ENCODE data around the gene EWSR1.
A peak's percentile ranks its signal among the peaks of the same experiment; 100 is the strongest.
"Not testable (repeated sequence)": the region's sequence is repeated elsewhere in the genome, so short reads cannot be mapped to it uniquely, and the experiment has no call there.

EWSR1 gene

GRCh38 chr22:29267858-29268510, at the start of gene EWSR1, which contains the start of gene RHBDD3:
TSS of gene EWSR1 (plus strand) at chr22:29268268. CDS start at chr22:29268337, 69 bp downstream.
TSS of gene RHBDD3 (minus strand) at chr22:29267981. CDS start at chr22:29265626, 2,355 bp downstream.
- Histone ChIP-seq H3K9me3 (ENCODE audit: control insufficient read depth, low read length) (no peaks in the 10 kb centered on the region), H3K27me3 (ENCODE audit: control insufficient read depth, insufficient read depth, low read length) (no peaks in the 10 kb centered on the region), H3K4me3 (ENCODE audit: low read length) (peak within 1 kb of the TSS; percentile 90), H3K36me3 (ENCODE audit: control insufficient read depth, insufficient read depth, low read length) (no peaks in the 10 kb centered on the region), H3K9ac (ENCODE audit: low read length) (peak within 1 kb of the TSS; percentile 98), H3K4me1 (ENCODE audit: control insufficient read depth, insufficient read depth, low read length) (peaks cover 30% of the 10 kb centered on the region)

- no peaks in the 10 kb centered on the region for H3K36me3 ChIP-seq (ENCODE audit: control insufficient read depth, insufficient read depth, low read length)
Observed at GRCh38 chr22:29218758-29219408, 49.2 kb upstream of the EWSR1 start.

GRCh38 chr22:29219409-29219782, 48.7 kb upstream of the EWSR1 start:
- not testable (repeated sequence) for H3K27me3 ChIP-seq (ENCODE audit: control insufficient read depth, insufficient read depth, low read length); H3K9ac ChIP-seq (ENCODE audit: low read length); H3K9me3 ChIP-seq (ENCODE audit: control insufficient read depth, low read length); H3K4me3 ChIP-seq (ENCODE audit: low read length); H3K36me3 ChIP-seq (ENCODE audit: control insufficient read depth, insufficient read depth, low read length)
- peaks cover 14% of the 10 kb centered on the region for H3K4me1 ChIP-seq (ENCODE audit: control insufficient read depth, insufficient read depth, low read length)

More at GRCh38 chr22:29218758-29219408, 49.2 kb upstream of the EWSR1 start:
- no peaks in the 10 kb centered on the region for H3K27me3 ChIP-seq (ENCODE audit: control insufficient read depth, insufficient read depth, low read length)
- H3K9ac ChIP-seq (ENCODE audit: low read length), result no peak overlapping the region
- H3K9me3 ChIP-seq (ENCODE audit: control insufficient read depth, low read length), result no peaks in the 10 kb centered on the region
- peaks cover 11% of the 10 kb centered on the region for H3K4me1 ChIP-seq (ENCODE audit: control insufficient read depth, insufficient read depth, low read length)
- no peak overlapping the region for H3K4me3 ChIP-seq (ENCODE audit: low read length)

- Histone ChIP-seq H3K4me3 (ENCODE audit: low read length) (no peak overlapping the region), H3K9ac (ENCODE audit: low read length) (no peak overlapping the region), H3K4me1 (ENCODE audit: control insufficient read depth, insufficient read depth, low read length) (peaks cover 16% of the 10 kb centered on the region), H3K36me3 (ENCODE audit: control insufficient read depth, insufficient read depth, low read length) (no peaks in the 10 kb centered on the region), H3K27me3 (ENCODE audit: control insufficient read depth, insufficient read depth, low read length) (no peaks in the 10 kb centered on the region), H3K9me3 (ENCODE audit: control insufficient read depth, low read length) (no peaks in the 10 kb centered on the region)
Observed at GRCh38 chr22:29219881-29220670, 48.0 kb upstream of the EWSR1 start.

GRCh38 chr22:29224121-29224858, 43.8 kb upstream of the EWSR1 start:
- Histone ChIP-seq H3K4me1 (ENCODE audit: control insufficient read depth, insufficient read depth, low read length) (peaks cover 21% of the 10 kb centered on the region), H3K27me3 (ENCODE audit: control insufficient read depth, insufficient read depth, low read length) (no peaks in the 10 kb centered on the region), H3K9me3 (ENCODE audit: control insufficient read depth, low read length) (no peaks in the 10 kb centered on the region), H3K9ac (ENCODE audit: low read length) (no peak overlapping the region), H3K4me3 (ENCODE audit: low read length) (no peak overlapping the region), H3K36me3 (ENCODE audit: control insufficient read depth, insufficient read depth, low read length) (no peaks in the 10 kb centered on the region)

GRCh38 chr22:29224859-29225410, 43.1 kb upstream of the EWSR1 start:
- no peak overlapping the region for H3K4me3 ChIP-seq (ENCODE audit: low read length)
- no peaks in the 10 kb centered on the region for H3K9me3 ChIP-seq (ENCODE audit: control insufficient read depth, low read length)
- H3K9ac ChIP-seq (ENCODE audit: low read length), result no peak overlapping the region
- no peaks in the 10 kb centered on the region for H3K36me3 ChIP-seq (ENCODE audit: control insufficient read depth, insufficient read depth, low read length)
- peaks cover 19% of the 10 kb centered on the region for H3K4me1 ChIP-seq (ENCODE audit: control insufficient read depth, insufficient read depth, low read length)
- no peaks in the 10 kb centered on the region for H3K27me3 ChIP-seq (ENCODE audit: control insufficient read depth, insufficient read depth, low read length)

GRCh38 chr22:29225422-29226090, 42.5 kb upstream of the EWSR1 start:
- Histone ChIP-seq H3K4me3 (ENCODE audit: low read length) (no peak overlapping the region), H3K4me1 (ENCODE audit: control insufficient read depth, insufficient read depth, low read length) (peaks cover 13% of the 10 kb centered on the region), H3K27me3 (ENCODE audit: control insufficient read depth, insufficient read depth, low read length) (no peaks in the 10 kb centered on the region), H3K9me3 (ENCODE audit: control insufficient read depth, low read length) (no peaks in the 10 kb centered on the region), H3K36me3 (ENCODE audit: control insufficient read depth, insufficient read depth, low read length) (no peaks in the 10 kb centered on the region), H3K9ac (ENCODE audit: low read length) (no peak overlapping the region)

GRCh38 chr22:29226351-29226981, 41.6 kb upstream of the EWSR1 start:
- no peak overlapping the region for H3K9ac ChIP-seq (ENCODE audit: low read length)
- H3K27me3 ChIP-seq (ENCODE audit: control insufficient read depth, insufficient read depth, low read length), result no peaks in the 10 kb centered on the region
- no peak overlapping the region for H3K4me3 ChIP-seq (ENCODE audit: low read length)
- no peaks in the 10 kb centered on the region for H3K9me3 ChIP-seq (ENCODE audit: control insufficient read depth, low read length)
- H3K36me3 ChIP-seq (ENCODE audit: control insufficient read depth, insufficient read depth, low read length), result no peaks in the 10 kb centered on the region
- H3K4me1 ChIP-seq (ENCODE audit: control insufficient read depth, insufficient read depth, low read length), result peaks cover 9% of the 10 kb centered on the region

GRCh38 chr22:29230972-29231875, 36.8 kb upstream of the EWSR1 start:
- no peaks in the 10 kb centered on the region for H3K9me3 ChIP-seq (ENCODE audit: control insufficient read depth, low read length)
- H3K36me3 ChIP-seq (ENCODE audit: control insufficient read depth, insufficient read depth, low read length), result no peaks in the 10 kb centered on the region
- H3K9ac ChIP-seq (ENCODE audit: low read length), result no peak overlapping the region
- no peak overlapping the region for H3K4me3 ChIP-seq (ENCODE audit: low read length)
- no peaks in the 10 kb centered on the region for H3K4me1 ChIP-seq (ENCODE audit: control insufficient read depth, insufficient read depth, low read length)
- no peaks in the 10 kb centered on the region for H3K27me3 ChIP-seq (ENCODE audit: control insufficient read depth, insufficient read depth, low read length)
